Neural cell (in vitro differentiated cells): ENCODE data around the gene C16orf89. TPM values are rescaled to one million over a fixed set of nuclear protein-coding genes. Genes with fewer than 3 reads are reported as not detected.

Experiments used
- H2AFZ ChIP-seq: fragments of 200-600, 300-800 bp; sonication (generic), shearing (Covaris generic); 2 replicates; pipeline ENCODE4 v1.6.0; 2014; ENCODE audit warnings: low read depth, mild to moderate bottlenecking, antibody characterized with exemption, low read length, moderate library complexity
- H3F3A ChIP-seq: fragments of 200-600 bp; shearing (Covaris generic); 2 replicates; pipeline ENCODE4 v1.6.1; 2016; ENCODE audit warnings: mild to moderate bottlenecking, moderate library complexity, mixed read lengths, antibody characterized with exemption, low read length; ENCODE audit not compliant: insufficient read depth, poor library complexity, severe bottlenecking
- H3K27ac ChIP-seq: fragments of 200-600, 300-800 bp; sonication (generic), shearing (Covaris generic); 2 replicates; pipeline ENCODE4 v1.5.1; 2014; ENCODE audit warnings: mild to moderate bottlenecking, low read length, moderate library complexity
- H3K27me3 ChIP-seq: fragments of 300-800, 200-600 bp; sonication (generic), shearing (Covaris generic); 2 replicates; pipeline ENCODE4 v1.6.0; 2014; ENCODE audit warnings: mild to moderate bottlenecking, low read depth, low read length, moderate library complexity; ENCODE audit not compliant: insufficient read depth
- H3K36me3 ChIP-seq: fragments of 300-800, 200-600 bp; sonication (generic), shearing (Covaris generic); 2 replicates; pipeline ENCODE4 v1.5.1; 2014; ENCODE audit warnings: mild to moderate bottlenecking, antibody characterized with exemption, low read length, moderate library complexity; ENCODE audit not compliant: insufficient read depth
- H3K4me2 ChIP-seq: fragments of 300-800, 200-600 bp; sonication (generic), shearing (Covaris generic); 2 replicates; pipeline ENCODE4 v1.6.0; 2014; ENCODE audit warnings: mild to moderate bottlenecking, low read length
- H3K4me3 ChIP-seq: fragments of 300-800, 200-600 bp; sonication (generic), shearing (Covaris generic); 2 replicates; pipeline ENCODE4 v1.5.1; 2014; ENCODE audit warnings: mild to moderate bottlenecking, low read length, moderate library complexity
- H3K79me2 ChIP-seq: fragments of 200-600 bp; shearing (Covaris generic); replicated peaks from 2 replicates; pipeline ENCODE4 v1.6.0; 2014; ENCODE audit warnings: mild to moderate bottlenecking, low read length, moderate library complexity; ENCODE audit not compliant: insufficient read depth
- H3K9ac ChIP-seq: fragments of 300-800, 200-600 bp; sonication (generic), shearing (Covaris generic); 2 replicates; pipeline ENCODE4 v1.6.1; 2016; ENCODE audit warnings: mild to moderate bottlenecking, low read length, mixed read lengths
- H3K9me2 ChIP-seq: fragments of 200-600 bp; shearing (Covaris generic); 2 replicates; pipeline ENCODE4 v1.6.1; 2016; ENCODE audit warnings: mild to moderate bottlenecking, low read length, mixed read lengths; ENCODE audit not compliant: insufficient read depth
- H3K9me3 ChIP-seq: fragments of 200-600, 300-800 bp; sonication (generic), shearing (Covaris generic); 2 replicates; pipeline ENCODE4 v1.6.1; 2016; ENCODE audit warnings: mild to moderate bottlenecking, mixed run types, low read length, moderate library complexity, mixed read lengths
- H4K20me1 ChIP-seq: fragments of 200-600 bp; shearing (Covaris generic); 2 replicates; pipeline ENCODE4 v1.6.1; 2016; ENCODE audit warnings: mild to moderate bottlenecking, mixed run types; ENCODE audit not compliant: insufficient read depth
- CTCF ChIP-seq: fragments of 450-650 bp; IDR thresholded peaks from 2 replicates; pipeline ENCODE4 v1.5.1; 2014; ENCODE audit warnings: antibody characterized with exemption, mild to moderate bottlenecking, moderate library complexity; ENCODE audit not compliant: poor library complexity, severe bottlenecking
- EP300 ChIP-seq: fragments of 450-650 bp; conservative IDR thresholded peaks from 2 replicates; pipeline ENCODE4 v1.6.1; 2014; ENCODE audit warnings: antibody characterized with exemption, mild to moderate bottlenecking, moderate library complexity; ENCODE audit not compliant: poor library complexity, severe bottlenecking
- EZH2 ChIP-seq: fragments of 200-600, 300-800 bp; shearing (Covaris generic), sonication (generic); IDR thresholded peaks from 2 replicates; pipeline ENCODE4 v1.6.1; 2014; ENCODE audit warnings: antibody characterized with exemption, low read length, borderline replicate concordance, mild to moderate bottlenecking; ENCODE audit not compliant: insufficient read depth, poor library complexity, severe bottlenecking
- MXI1 ChIP-seq: fragments of 450-650 bp; conservative IDR thresholded peaks from 2 replicates; pipeline ENCODE4 v1.6.1; 2014; ENCODE audit warnings: antibody characterized with exemption, mild to moderate bottlenecking; ENCODE audit not compliant: poor library complexity, severe bottlenecking
- POLR2AphosphoS5 ChIP-seq: IDR thresholded peaks from 2 replicates; pipeline ENCODE4 v1.6.1; 2012
- RAD21 ChIP-seq: fragments of 450-650 bp; conservative IDR thresholded peaks from 2 replicates; pipeline ENCODE4 v1.6.1; 2014; ENCODE audit warnings: antibody characterized with exemption, mild to moderate bottlenecking, moderate library complexity
- REST ChIP-seq: IDR thresholded peaks from 2 replicates; pipeline ENCODE4 v1.6.1; 2012; ENCODE audit warnings: borderline replicate concordance
- SMC3 ChIP-seq: fragments of 450-650 bp; conservative IDR thresholded peaks from 2 replicates; pipeline ENCODE4 v1.6.1; 2014; ENCODE audit warnings: antibody characterized with exemption, mild to moderate bottlenecking, moderate library complexity; ENCODE audit not compliant: poor library complexity
- TAF1 ChIP-seq: IDR thresholded peaks from 2 replicates; pipeline ENCODE4 v1.6.1; 2012; ENCODE audit warnings: low read depth
- polyA plus RNA-seq: library from polyadenylated mRNA; depleted of rRNA; stranded (reverse); fragments of >200 nt; gene quantifications from 2 replicates; pipeline ENCODE4 v1.2.3, GENCODE V29; 2014

The C16orf89 gene
- polyA plus RNA-seq, 1 donor from 2014 or later, result not detected

GRCh38 chr16:5027086-5027485 lies 38.7 kb downstream of the C16orf89 start:
- Histone ChIP-seq H3K4me3 (no peak overlapping the region), H3K27ac (no peak overlapping the region)

GRCh38 chr16:5026664-5027063 lies 39.1 kb downstream of the C16orf89 start:
- Histone ChIP-seq H3K9me2 (no peaks in the 10 kb centered on the region), H3K27ac (no peak overlapping the region), H3K79me2 (no peaks in the 10 kb centered on the region), H3F3A (no peaks in the 10 kb centered on the region), H3K27me3 (no peaks in the 10 kb centered on the region), H3K36me3 (no peaks in the 10 kb centered on the region), H3K9ac (no peak overlapping the region), H4K20me1 (no peaks in the 10 kb centered on the region), H3K9me3 (no peaks in the 10 kb centered on the region), H2AFZ (no peak overlapping the region), H3K4me3 (no peak overlapping the region), H3K4me2 (no peak overlapping the region)
- TF ChIP-seq REST, result no peak
- TF ChIP-seq MXI1, result no peak
- TF ChIP-seq EP300, result no peak
- TF ChIP-seq EZH2, result no peak
- no peak for TF ChIP-seq RAD21
- TF ChIP-seq TAF1, result no peak
- no peak for TF ChIP-seq SMC3
- no peak for TF ChIP-seq POLR2AphosphoS5

More at GRCh38 chr16:5027086-5027485, 38.7 kb downstream of the C16orf89 start:
- H3K9me2 ChIP-seq, result no peaks in the 10 kb centered on the region
- H2AFZ ChIP-seq, result no peak overlapping the region
- no peaks in the 10 kb centered on the region for H3K79me2 ChIP-seq
- no peaks in the 10 kb centered on the region for H3K9me3 ChIP-seq
- H3K9ac ChIP-seq, result no peak overlapping the region
- no peaks in the 10 kb centered on the region for H3K27me3 ChIP-seq
- H3K4me2 ChIP-seq, result no peak overlapping the region
- no peaks in the 10 kb centered on the region for H3K36me3 ChIP-seq
- H4K20me1 ChIP-seq, result no peaks in the 10 kb centered on the region
- TF ChIP-seq POLR2AphosphoS5, result no peak
- no peak for TF ChIP-seq TAF1
- TF ChIP-seq EP300, result no peak
- TF ChIP-seq SMC3, result no peak
- no peak for TF ChIP-seq MXI1
- no peak for TF ChIP-seq CTCF
- no peak for TF ChIP-seq REST
- TF ChIP-seq RAD21, result no peak
- no peak for TF ChIP-seq EZH2
- H3F3A ChIP-seq, result no peaks in the 10 kb centered on the region
